Peyer's patch (tissue), 4 donors: ENCODE measurements around the gene EVL.

Experiments
- POLR2A ChIP-seq, 2 donors: fragments of 450-650 bp; IDR thresholded peaks; one replicate each; pipeline ENCODE4 v1.5.1; 2017; ENCODE audit warnings: antibody characterized with exemption in 2 of 2, mild to moderate bottlenecking in 2 of 2, moderate library complexity in 2 of 2
- TF ChIP-seq, protein P1 (sequence below), 6 experiments: fragments of 450-650 bp in 4 of 6; fragments of 200-600 bp in 2 of 6; sonication (generic) in 1 of 6; IDR thresholded peaks; one replicate each; pipeline ENCODE4 v1.5.1; 2017 to 2019; ENCODE audit warnings: antibody characterized with exemption in 6 of 6, mild to moderate bottlenecking in 3 of 6, moderate library complexity in 1 of 6

DNA sequence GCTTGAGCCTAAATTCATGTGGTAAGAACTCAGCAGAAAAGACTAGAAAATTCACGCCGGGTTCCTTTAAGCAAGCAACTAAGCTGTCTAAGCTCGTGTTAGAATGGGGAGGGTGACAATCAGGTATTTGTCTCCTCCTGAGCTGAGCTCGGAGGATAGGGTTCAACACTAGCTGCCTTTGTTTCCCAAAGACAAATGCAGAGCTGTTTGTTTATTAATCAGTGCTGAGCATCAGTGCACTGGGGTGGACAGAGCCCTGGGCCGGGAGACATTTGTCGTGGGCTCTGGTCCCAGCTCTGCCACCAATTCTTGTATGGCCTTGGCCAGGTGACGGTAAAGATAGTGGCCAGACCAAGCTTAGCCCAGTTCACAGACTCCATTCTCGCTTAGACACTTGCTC lies 50.5 kb downstream of the EVL start:
- TF ChIP-seq POLR2A (IDR thresholded peaks at IDR 0.05), result no peak
- TF ChIP-seq, protein P1, sequence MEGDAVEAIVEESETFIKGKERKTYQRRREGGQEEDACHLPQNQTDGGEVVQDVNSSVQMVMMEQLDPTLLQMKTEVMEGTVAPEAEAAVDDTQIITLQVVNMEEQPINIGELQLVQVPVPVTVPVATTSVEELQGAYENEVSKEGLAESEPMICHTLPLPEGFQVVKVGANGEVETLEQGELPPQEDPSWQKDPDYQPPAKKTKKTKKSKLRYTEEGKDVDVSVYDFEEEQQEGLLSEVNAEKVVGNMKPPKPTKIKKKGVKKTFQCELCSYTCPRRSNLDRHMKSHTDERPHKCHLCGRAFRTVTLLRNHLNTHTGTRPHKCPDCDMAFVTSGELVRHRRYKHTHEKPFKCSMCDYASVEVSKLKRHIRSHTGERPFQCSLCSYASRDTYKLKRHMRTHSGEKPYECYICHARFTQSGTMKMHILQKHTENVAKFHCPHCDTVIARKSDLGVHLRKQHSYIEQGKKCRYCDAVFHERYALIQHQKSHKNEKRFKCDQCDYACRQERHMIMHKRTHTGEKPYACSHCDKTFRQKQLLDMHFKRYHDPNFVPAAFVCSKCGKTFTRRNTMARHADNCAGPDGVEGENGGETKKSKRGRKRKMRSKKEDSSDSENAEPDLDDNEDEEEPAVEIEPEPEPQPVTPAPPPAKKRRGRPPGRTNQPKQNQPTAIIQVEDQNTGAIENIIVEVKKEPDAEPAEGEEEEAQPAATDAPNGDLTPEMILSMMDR (IDR thresholded peaks at IDR 0.05), result no peak
